A549 treated with Mapracorat at 1 μM for 4 hours (cell line): ENCODE results near the gene ZC3H7A. TPM values are rescaled to one million over a fixed set of nuclear protein-coding genes. Genes with fewer than 3 reads are reported as not detected.

Experiments
- total RNA-seq: library from RNA; stranded (reverse); fragments of 200-300 nt; extraction: Qiagen RNA extraction; gene quantifications from 5 replicates; pipeline ENCODE4 v1.2.3, GENCODE V29; 2022

ZC3H7A gene
- 24.7 to 33.2 TPM (median 27.4 TPM) in 5 replicates for total RNA-seq

GRCh38 chr16:11797166-11797956 lies at the start of gene ZC3H7A:
Gene ZC3H7A, minus strand, starts transcription at chr16:11797258. Its CDS starts 14,904 bp downstream, at chr16:11782354.

GRCh38 chr16:11742536-11743307 lies 54.3 kb downstream of the ZC3H7A start, which contains the start of gene TXNDC11:
Gene TXNDC11, minus strand, starts transcription at chr16:11742857. Its CDS starts 127 bp downstream, at chr16:11742730.

Other genes with a start within 250 kb of the ZC3H7A start
- gene LITAF, start 210.3 kb downstream of the ZC3H7A start, total RNA-seq, result 174 to 200 TPM (median 182 TPM) in 5 replicates
- gene SNN, start 128.8 kb downstream of the ZC3H7A start, total RNA-seq, result 14.7 to 19.4 TPM (median 18.1 TPM) in 5 replicates
- 38.7 to 44.1 TPM (median 42.1 TPM) in 5 replicates for gene TXNDC11, start 54.4 kb downstream of the ZC3H7A start, total RNA-seq
- gene RSL1D1, start 54.3 kb upstream of the ZC3H7A start, total RNA-seq, result 209 to 273 TPM (median 227 TPM) in 5 replicates
- gene GSPT1, start 118.7 kb upstream of the ZC3H7A start, total RNA-seq, result 175 to 222 TPM (median 179 TPM) in 5 replicates
- 1.0 to 4.7 TPM (median 3.0 TPM) in 5 replicates for gene NPIPB2, start 144.8 kb upstream of the ZC3H7A start, total RNA-seq
- not detected in 5 replicates for gene TNFRSF17, start 168.0 kb upstream of the ZC3H7A start, total RNA-seq
- 2.1 to 2.8 TPM (median 2.6 TPM) in 5 replicates for gene SNX29, start 179.5 kb upstream of the ZC3H7A start, total RNA-seq